NCI-H187 treated with DMSO at 0.1 percent for 48 hours (cell line): ENCODE measurements around the gene ATP5PD.

Source experiments
- DNase-seq: peaks from one replicate; lab custom pipeline; 2025; lab: John Stamatoyannopoulos, UW

Gene ATP5PD

DNA sequence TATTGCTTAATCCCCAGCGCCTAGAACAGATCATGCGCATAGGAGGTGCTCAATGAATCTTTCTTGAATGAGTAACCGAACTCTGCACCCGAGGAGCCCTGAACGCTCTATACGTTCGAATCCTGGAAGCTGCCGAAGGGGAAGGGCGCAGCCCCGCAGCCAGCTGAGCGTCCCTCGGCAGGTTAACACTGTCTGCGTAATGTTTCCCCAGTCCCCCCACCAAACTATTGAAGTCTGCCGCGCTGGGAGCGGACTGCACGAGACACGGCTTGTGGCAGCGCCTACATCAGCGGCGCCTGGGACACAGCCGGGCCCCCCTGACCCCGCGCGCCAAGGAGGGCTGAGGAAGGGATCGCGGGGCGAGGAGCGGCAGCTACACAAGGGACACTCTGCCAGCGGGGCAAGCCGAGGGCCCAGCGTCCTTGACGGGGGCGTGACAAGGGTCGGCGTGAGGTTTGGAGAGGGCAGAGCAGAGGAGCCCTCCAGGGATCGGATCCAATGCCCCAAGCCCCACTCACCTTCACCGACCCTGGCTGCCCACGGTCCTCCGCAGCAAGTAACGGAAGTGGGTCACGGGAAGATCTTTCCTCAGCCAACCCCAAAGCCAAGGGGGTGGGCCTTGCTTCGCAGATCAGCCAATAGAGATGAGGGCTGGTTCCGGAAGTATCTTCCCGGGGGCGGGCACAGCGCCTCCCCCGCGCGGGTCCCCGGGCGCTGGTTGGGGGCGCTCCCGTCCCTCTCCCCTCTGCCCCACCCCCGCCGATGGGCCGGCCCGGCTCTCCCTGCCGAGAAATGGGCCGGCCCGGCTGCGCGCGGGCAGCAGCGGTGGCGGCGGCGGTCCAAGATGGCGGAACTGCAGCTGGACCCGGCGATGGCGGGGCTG lies at the start of gene ATP5PD, which contains the start of gene KCTD2:
Gene ATP5PD, minus strand, starts transcription at position 563 of the 883 bp plus-strand sequence. CDS start 4,319 bp downstream, outside the sequence.
Gene KCTD2, plus strand, starts transcription at position 819 of the 883 bp plus-strand sequence. Its CDS starts 26 bp downstream, at position 845.
- peak; percentile 86 for DNase-seq

DNA sequence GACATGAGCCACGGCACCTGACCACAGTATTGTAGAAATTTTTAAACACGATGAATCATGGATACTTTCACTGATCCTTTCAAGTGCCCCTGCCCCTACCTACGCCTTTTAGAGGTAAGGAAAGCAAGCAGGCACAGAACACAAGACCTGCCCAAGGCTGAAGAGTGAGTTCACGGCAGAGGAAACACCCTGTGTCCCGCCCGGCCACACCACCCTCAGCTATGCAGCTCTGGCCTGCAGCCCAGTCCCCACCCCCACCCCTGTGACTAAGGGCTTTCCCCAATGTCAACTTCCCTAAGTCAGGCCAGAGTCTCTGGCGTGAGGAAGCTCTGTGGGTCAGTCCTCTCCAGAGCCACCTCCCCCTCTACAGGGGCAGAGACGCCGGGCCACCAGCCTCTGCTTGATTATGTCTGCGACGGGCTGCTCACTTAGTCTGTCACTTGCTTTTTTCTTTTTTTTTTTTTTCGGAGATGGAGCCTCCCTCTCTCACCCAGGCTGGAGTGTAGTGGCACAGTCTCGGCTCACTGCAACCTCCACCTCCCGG lies 49.4 kb upstream of the ATP5PD start:
- DNase-seq: no peak

DNA sequence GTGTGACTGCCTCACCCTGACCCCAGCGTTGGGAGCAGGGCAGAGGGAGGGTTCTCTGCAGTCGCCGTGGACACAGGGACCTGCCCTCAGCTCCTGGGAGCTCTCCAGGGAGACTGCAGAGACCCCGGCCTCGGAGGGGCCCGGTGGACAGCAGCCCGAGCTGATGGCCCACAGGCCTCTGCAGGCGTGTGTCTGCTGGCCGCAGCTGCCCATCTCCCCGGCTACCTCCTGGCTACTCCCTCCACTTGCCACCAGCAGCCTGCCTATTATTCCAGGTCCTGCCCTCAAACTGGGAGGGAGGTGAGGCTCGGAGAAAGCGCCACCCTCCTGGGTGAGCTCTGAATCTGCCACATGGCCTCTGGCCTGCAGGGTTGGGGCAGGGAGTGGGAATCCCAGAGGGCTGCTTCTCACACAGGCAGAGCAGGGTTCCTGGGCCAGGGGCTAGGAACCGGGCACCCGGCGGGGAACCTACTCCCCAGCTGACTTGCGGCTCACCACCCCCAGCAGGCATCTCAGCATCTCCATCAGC lies 48.2 kb upstream of the ATP5PD start:
- no peak for DNase-seq

DNA sequence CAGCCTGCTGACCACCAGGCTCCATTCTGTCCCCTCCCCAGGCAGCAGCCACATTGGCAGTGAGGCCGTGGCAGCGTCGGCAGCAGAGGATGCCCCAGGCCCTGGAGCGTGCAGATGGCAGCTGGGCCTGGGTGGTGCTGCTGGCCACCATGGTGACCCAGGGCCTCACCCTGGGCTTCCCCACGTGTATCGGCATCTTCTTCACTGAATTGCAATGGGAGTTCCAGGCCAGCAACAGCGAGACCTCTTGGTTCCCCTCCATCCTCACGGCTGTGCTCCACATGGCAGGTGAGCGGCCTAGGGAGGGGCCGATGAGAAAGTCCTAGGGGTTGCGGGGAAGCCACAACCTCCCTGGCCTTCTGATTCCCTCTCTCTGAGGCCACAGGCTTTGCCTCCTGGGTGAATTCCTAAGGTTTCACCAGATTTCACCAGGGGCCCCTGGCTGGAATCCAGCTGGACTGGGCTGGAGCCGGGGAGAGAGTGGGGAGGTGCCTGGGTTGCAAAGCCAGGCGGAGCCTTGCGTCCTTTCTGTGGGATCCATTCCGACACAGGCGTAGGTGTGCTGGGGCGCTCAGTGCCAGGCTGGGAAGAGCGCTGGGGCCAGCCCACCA lies 46.9 kb upstream of the ATP5PD start:
- no peak for DNase-seq

DNA sequence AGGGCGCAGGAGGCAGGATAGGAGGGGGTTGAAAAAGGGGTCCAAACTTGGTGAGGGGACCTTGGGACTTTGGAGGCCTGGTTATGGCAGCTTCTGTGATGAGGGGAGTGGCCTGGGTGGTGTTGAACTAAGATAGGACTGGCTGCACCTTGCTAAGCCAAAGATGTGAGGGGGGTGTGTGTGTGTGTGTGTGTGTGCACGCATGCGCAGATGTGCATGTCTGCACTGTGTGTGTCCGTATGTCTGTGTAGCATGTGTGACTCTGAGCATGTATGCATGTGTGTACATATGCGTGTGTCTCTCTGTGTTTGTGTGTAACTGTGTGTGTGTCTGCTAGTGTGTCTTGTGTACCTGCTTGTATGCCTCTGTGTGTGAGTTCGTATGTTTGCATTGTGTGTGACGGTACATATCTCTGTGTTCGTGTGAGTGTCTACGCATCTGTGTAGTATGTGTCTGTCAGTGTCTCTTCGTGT lies 45.1 kb upstream of the ATP5PD start:
- DNase-seq: no peak

DNA sequence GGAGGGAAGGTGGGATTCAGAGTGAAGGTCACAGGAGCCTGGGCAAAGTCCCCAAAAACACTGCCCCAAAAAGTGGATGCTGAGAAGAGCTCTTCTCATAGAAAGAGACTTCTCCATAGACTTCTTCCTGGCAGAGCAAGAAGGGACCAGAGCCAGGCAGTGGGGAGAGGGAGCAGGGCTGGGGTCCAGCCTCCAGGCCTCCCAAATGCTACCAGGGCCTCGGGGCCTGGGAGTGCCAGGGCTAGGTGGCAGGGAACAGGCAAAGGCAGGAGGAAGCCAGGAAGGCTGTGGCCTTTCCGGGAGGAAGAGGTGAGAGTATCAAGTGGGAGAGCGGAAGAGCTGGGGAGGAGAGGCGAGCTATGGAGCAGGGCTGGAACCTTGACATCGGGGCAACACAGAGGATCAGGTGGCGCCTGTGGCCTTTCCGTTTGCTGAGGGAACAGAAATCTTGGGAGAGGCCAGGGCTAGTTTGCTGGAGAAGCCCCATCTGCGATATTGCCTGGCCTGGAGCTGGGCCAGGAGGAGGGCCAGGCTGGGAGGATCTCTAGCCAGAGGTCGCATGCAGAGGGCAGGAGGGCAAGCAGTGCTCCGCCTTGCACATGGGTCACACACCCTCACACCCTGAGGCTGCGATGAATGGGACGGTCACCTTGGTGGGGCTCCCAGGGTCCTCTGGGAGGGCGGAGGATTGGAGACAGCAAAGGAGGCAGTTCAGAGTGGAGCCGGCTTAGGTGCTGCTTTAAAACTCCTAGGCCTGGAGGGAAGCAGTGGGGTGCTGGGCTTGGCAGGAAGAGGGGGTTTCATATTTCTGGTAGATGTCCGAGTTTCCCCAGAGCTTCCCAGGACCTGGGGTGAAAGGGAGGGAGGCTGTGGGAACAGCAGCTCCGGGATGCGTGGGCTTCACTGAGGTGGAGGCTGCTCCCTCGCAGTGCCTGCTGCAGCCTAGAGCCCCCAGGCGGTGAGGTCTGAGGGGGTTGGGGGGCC lies 44.4 kb upstream of the ATP5PD start:
- DNase-seq: no peak

DNA sequence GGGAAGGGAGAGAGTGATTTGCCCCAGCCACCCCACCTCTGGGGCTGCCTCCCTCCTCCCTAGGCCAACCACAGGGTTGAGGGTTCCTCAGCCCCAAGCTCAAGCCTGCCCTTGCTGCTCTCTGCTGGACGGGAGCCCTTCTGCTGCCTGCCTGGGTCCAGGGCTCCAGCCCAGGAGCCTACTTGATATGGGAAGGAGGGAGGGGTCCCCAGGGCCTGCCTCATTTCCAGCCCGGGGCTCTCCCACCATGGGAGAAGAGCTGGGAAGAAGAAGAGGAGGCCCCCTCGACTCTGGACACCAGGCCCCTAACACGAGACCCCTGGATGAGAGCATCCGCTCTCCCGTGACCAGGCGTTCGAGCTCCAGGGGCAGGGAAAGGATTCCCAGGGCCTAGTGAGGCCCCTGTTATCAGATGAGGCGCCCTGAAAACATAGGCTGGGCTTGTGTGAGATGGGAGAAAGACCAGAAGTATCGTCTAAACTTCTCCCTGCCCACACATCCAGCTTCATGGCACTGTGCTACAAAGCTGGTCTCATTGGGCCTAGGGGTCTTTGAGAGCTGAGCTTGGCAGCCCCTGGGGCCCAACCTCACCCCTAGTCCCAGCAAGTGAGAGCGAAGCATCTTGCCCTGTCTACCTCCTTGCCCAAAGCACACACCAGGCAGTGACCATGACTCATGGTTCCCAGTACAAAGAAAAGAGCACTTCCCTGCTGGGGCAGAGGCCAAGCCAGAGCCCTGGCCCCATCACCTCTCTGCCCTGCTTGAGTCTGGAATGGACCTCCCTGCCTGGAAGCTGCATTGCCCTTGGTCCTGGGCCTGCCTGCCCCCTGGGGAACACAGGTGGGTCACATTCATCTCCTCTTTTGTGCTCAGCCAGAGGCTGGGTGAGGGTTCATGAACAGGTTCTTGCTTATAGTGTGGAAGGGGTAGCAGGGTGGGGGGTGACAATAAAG lies 42.0 kb upstream of the ATP5PD start:
- no peak for DNase-seq

DNA sequence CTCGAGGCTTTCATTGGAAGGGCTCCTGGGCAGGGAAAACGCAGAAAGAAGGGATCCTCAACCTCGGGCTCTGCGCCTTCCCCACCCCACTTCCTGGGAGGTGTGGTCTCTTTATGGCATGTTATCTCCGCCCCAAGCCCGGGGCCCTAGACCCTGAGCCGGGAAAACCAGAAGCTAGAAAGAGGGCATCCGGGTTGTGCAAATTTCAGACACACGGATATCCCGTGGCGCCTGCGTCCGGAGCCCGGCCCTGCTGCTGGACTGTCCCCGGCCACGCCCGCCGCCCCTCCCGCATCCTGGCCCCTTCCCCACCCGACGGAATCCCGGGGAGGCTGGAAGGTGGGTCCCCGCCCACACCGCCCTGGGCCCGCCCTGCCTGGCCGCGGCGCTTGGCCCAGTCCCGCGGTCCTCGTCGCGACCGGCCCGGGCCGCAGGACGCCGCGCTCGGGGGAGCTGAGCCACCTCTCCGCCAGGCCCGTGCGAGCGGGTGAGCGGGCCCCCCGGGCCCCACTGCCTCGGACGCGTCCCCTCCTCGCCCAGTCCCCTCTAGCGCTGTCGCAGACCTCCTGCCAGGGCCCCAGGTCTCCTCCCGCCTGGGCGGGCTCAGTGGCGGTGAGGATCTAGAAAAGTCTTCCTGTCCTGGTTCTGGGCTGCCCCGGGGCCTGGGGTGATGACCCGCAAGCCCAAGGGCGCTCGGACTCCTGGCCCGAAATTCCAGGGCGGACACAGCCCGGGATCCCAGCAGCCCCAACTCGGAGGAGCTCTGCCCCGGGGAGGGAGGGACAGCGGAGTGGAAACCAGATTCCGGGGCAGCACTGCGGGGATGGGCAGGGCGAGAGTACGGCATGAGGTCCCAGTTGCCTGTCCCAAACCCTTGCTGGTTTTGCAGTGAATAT lies 41.0 kb upstream of the ATP5PD start, which contains the start of gene SLC16A5:
Gene SLC16A5, plus strand, starts transcription at position 397 of the 896 bp plus-strand sequence. CDS start 5,683 bp downstream, outside the sequence.
- no peak for DNase-seq

DNA sequence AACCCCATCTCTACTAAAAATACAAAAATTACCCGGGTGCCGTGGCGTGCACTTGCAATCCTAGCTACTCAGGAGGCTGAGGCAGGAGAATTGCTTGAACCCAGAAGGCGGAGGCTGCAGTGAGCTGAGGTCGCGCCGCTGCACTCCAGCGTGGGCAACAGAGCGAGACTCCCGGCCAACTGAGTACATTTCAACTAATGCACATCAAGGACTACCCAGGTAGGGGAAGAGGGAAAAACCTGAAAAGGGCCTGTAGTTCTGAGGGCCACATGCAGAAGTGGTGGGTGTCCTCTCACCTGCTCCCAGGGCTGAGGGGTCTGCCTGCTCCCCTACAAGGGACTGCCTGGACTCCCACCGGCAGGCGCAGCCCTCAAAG lies 40.4 kb upstream of the ATP5PD start:
- no peak for DNase-seq

DNA sequence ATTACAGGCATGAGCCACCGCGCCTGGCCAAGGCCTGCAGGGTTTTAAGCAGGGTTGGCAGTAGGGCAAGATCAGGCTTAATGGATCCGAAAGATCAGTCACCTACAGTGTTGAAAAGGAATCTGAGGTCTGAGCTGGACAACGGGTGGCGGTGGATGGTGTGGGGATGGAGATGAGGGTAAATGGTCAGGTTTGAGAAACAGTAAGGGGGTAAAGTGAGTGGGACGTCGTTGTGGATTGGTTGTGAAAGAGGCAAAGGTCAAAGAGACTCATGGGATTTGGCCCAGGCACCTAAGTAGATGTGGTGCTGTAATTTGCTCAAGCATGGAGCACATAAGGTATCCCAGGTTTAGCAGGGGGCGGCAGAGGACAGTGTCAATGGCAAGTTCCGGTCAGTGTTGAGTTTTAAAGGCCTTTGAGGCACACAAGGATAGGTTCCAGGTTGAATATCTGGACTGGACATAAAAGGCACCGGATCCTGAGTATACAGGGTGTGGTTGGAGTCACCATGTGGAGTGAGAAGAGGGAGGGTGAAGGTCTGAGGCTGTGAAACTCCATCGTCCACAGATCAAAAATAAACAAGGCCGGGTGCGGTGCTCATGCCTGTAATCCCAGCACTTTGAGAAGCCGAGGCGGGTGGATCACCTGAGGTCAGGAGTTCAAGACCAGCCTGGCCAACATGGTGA lies 39.9 kb upstream of the ATP5PD start:
- DNase-seq: no peak

DNA sequence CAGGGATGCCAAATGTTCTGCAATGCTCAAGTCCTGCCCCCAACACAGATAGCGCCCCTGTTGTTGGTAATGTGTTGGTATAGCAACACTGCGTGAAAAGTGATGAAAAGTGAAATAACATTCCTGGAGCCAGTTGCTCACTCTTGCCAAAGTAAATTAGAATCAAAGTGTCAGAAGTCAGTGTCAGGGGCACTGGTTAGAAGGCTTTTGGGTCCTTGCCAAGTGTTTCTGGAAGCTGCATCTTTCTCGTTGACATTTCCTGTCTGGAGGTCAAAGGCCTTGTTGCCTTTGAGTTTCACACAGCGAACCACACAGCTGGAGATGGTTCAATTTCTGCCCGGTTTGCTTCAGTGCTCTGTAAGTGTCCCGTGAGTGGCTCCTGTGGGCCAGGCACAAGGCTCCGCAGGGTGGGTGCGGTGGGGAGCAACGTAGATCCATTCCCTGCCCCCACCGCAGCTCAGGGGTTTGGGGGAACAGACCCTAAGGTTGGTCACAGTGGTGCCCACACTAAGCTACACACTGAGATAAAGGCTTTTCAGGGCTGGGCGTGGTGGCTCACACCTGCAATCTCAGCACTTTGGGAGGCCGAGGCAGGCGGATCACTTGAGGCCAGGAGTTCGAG lies 37.4 kb upstream of the ATP5PD start:
- no peak for DNase-seq

DNA sequence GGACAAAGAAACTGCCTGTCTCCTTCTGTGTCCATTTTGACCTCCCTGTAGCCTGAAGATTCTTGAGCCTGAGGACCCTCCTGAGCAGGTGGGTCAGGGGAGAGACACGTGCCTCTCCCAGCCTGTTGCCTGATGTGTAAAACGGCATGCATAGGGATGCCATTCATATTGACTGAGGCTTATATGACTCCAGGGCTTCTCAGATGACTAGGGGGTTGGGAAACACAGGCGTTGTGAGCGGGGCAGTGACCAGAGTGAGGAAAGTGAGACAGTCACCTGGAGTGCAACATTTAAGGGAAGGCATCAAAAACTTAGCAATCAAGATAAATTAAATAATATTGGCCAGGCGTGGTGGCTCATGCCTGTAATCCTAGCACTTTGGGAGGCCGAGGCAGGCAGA lies 35.9 kb upstream of the ATP5PD start:
- DNase-seq: no peak

DNA sequence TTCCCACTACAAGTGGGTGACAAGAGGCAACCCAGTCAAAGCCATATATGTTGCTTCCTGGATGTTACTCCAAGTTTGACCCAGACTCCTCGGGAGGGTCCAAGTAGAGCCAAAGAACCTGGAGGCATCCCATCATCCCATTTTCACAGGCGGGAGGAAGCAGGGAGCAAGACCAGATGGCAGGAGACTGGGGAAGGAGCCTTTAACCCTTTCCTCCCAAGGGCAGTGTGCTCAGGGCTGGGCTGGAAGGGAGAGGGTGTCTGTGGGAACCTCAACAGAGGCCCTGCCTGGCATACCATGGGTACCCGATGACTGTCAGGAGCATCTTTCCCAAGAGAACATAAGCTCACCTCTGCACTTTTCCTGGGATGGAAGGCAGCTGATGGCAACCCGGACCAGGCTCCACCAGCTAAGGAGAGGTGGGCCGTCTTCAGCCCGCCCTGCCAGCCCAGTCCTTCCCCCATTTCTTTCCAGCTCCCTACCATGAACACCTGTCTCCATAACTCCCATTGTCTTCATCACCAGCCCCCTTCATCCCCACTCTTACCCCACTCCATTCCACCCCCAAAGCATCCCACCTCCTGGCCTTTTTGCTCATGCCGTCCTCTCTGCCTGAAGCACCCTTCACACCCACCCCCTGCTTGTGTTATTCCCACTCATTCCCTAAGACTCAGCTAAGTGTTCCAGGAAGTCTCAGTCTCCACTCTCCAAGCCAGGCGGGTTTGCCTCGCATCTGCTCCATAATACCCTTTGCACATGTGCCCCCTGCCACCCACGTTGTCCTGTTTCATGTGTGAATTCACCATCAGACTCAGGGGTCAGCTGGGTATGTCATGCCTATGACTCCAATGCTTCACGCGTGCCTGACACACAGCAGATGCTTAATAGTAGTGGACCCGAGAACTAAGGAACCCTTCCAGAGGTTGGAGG lies 35.1 kb upstream of the ATP5PD start:
- DNase-seq: no peak

DNA sequence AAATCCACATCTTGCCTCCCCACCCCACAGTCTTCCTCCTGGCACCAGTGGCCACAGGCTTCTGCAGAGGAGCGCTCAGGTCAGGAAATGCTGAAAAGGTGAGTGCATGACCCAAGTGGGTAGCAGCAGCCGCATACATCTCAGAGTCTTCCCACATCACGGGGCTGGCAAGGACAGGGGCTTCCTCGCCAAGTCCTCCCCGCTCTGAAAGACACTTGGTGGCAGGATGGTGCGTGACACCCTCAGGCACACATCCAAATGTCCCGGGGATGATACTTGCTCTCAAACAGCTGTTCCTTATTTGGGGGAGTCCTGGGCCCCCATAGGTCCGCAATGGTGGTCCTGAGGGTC lies 32.2 kb upstream of the ATP5PD start:
- DNase-seq: no peak

DNA sequence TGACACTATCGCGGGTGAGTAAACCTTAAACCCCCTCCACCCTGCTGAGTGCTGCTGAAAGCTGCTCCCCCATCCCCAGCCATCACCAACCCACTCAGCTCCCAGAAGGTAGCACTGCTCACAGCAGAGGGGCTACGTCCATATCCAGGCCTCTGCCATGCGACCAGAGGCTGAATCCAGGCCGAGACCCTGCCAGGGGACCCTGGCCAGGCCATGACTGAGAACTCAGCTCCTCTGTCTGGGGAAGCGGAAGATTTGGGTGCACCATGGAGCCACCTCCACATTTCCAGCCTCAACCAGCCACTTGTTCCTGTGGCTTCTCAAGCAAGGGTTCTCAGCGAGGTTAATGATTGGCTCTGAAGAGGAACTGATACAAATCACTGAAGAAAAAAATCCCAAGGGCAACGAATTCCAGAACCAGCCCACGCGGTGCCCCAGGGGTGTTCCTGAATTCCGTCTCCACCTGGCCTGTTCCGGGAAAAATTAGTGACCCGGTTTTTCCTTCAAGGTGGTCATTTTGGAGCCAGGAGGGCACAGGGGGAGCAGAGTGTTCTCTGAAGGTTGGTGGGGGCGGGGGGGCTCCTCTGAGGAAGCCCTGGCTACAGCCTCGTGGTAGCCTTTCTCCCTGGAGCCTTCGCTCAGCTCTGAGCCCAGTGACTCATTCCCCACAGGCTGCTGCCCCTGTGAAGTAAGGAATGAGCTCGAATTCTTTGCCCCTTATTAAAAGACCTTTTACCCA lies 31.7 kb upstream of the ATP5PD start:
- DNase-seq: no peak
